GM06990 (cell line): ENCODE results near the gene INTS4.
"Not testable (repeated sequence)": the region's sequence is repeated elsewhere in the genome, so short reads cannot be mapped to it uniquely, and the experiment has no call there.

Experiments used
- DNase-seq: peaks from one replicate; pipeline ENCODE4 v3.0.0-alpha.2; 2011; ENCODE audit not compliant: insufficient read length; ENCODE audit errors: extremely low read depth
- H3K27me3 ChIP-seq: replicated peaks from 2 replicates; pipeline ENCODE4 v1.6.0; 2011; ENCODE audit warnings: low read length; ENCODE audit not compliant: control insufficient read depth, insufficient read depth
- H3K36me3 ChIP-seq: 2 replicates; pipeline ENCODE4 v1.5.1; 2011; ENCODE audit warnings: low read length; ENCODE audit not compliant: control insufficient read depth, insufficient read depth
- H3K4me3 ChIP-seq: replicated peaks from 2 replicates; pipeline ENCODE4 v1.5.1; 2011; ENCODE audit warnings: low read depth, mild to moderate bottlenecking, control low read depth, low read length
- CTCF ChIP-seq: IDR thresholded peaks from 2 replicates; pipeline ENCODE4 v1.5.1; 2011; ENCODE audit warnings: low read length, control low read depth, mild to moderate bottlenecking, inconsistent platforms; ENCODE audit not compliant: insufficient read depth, poor library complexity, severe bottlenecking

INTS4 gene

GRCh38 chr11:77966338-77966737, 28.1 kb downstream of the INTS4 start:
- no peak for TF ChIP-seq CTCF
- Histone ChIP-seq H3K4me3 (no peak overlapping the region), H3K27me3 (no peaks in the 10 kb centered on the region), H3K36me3 (peaks cover 2% of the 10 kb centered on the region; the same call in 1 of the 2 replicates)
- DNase-seq, result no peak

- Histone ChIP-seq H3K36me3 (no peaks in the 10 kb centered on the region; the same call in none of the 2 replicates), H3K27me3 (no peaks in the 10 kb centered on the region), H3K4me3 (no peak overlapping the region)
- no peak for DNase-seq
- TF ChIP-seq CTCF, result no peak
These were observed 35.0 kb downstream of the INTS4 start for GRCh38 chr11:77959434-77959833.

- DNase-seq, result not testable (repeated sequence)
These were observed 35.8 kb downstream of the INTS4 start for GRCh38 chr11:77958583-77959177.

GRCh38 chr11:77943296-77943695, 51.2 kb downstream of the INTS4 start:
- not testable (repeated sequence) for H3K27me3 ChIP-seq, H3K4me3 ChIP-seq, DNase-seq, H3K36me3 ChIP-seq

More at GRCh38 chr11:77958583-77959177, 35.8 kb downstream of the INTS4 start:
- H3K27me3 ChIP-seq, H3K4me3 ChIP-seq, H3K36me3 ChIP-seq: not testable (repeated sequence)

GRCh38 chr11:77942465-77942864, 52.0 kb downstream of the INTS4 start:
- not testable (repeated sequence) for H3K27me3 ChIP-seq, H3K4me3 ChIP-seq, DNase-seq, H3K36me3 ChIP-seq

GRCh38 chr11:77933596-77933995, 60.9 kb downstream of the INTS4 start:
- not testable (repeated sequence) for DNase-seq, H3K4me3 ChIP-seq, H3K36me3 ChIP-seq, H3K27me3 ChIP-seq

- DNase-seq, H3K27me3 ChIP-seq, H3K4me3 ChIP-seq, H3K36me3 ChIP-seq: not testable (repeated sequence)
These were observed 63.9 kb downstream of the INTS4 start for GRCh38 chr11:77930334-77931208.

- H3K36me3 ChIP-seq, DNase-seq, H3K27me3 ChIP-seq, H3K4me3 ChIP-seq: not testable (repeated sequence)
These were observed 76.8 kb downstream of the INTS4 start for GRCh38 chr11:77917713-77918112.

- not testable (repeated sequence) for H3K27me3 ChIP-seq, DNase-seq, H3K36me3 ChIP-seq, H3K4me3 ChIP-seq
These were observed 80.1 kb downstream of the INTS4 start for GRCh38 chr11:77914307-77914791.

GRCh38 chr11:77913608-77914306, 80.7 kb downstream of the INTS4 start:
- H3K36me3 ChIP-seq, H3K27me3 ChIP-seq, H3K4me3 ChIP-seq, DNase-seq: not testable (repeated sequence)

GRCh38 chr11:77910828-77911227, 83.6 kb downstream of the INTS4 start:
- not testable (repeated sequence) for H3K4me3 ChIP-seq, H3K36me3 ChIP-seq, DNase-seq

More at GRCh38 chr11:77910828-77911227, 83.6 kb downstream of the INTS4 start:
- H3K27me3 ChIP-seq, result not testable (repeated sequence)
